ENCODE measurements around the gene DLG1.

DLG1 gene

DNA sequence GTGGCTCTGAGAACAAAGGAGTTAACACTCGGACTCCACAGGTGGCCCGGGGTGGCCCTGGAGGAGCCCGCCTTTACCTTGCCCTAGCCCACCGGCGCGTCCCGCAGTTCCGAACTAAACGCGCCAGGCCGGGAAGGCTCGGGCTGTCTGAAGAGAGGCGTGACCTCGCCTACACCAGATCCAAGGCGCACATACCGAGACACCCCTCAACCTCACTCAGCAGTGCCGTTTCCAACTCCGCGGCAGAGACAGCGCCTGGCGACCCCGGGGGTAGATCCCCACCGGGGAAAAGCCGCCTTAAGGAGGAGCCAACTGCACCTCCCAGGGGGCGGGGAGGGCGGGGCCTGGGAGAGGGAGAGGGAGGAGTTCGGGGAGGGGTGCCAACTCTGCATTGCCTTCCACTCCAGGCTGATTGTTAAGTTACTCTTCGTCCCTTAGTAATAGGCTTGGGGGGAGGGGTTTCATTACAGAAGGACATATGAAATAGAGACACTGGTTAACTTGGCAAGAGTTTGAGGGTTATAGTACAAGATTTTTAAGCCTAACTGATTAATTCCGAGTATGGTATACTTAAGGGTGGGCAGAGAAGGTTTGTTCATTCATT lies at the start of gene DLG1:
Gene DLG1 (minus strand): TSS at position 272 of the 604 bp plus-strand sequence. CDS start 1,408 bp downstream, outside the sequence.
- DNase-seq (ENCODE audit: insufficient read length, low spot score), result peak; percentile 72
- FAIRE-seq, result peak; percentile 62

DNA sequence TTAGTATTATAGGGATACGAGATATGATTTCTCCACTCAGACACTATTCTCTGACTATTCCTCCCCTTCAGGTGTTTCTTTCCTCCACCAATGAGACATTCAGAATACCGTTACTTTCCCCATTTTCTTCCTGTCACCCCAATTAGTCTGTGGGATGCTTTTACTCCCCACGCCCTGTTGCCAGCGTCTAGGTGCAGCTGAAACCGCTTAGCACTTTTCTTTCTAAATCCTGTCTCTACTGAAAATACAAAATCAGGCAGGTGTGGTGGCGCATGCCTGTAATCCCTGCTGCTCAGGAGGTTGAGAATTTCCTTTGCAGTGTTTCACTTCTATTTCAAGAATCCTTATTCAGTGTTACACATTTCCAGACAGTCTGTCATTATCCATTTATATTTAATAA lies 49.6 kb upstream of the DLG1 start:
- no peak for FAIRE-seq
- DNase-seq (ENCODE audit: insufficient read length, low spot score), result no peak

DNA sequence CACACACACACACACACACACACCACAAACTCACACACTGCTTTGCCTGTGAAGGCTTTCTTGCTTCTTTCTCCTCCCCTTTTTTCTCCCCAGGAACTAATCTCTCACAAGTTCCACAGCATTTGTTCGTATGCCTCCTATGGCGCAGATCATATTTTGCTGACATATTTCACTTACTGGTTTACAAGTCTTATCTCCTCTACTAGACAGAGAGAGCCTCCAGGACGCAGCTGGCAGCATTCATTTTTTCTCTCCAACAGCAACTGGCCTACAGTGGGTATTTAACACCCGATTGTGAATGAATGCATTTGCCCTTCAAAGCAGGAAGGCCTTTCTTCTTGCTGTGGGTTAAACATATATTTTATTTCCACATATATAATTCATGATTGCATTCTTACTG lies 47.0 kb upstream of the DLG1 start:
- no peak for FAIRE-seq

DNA sequence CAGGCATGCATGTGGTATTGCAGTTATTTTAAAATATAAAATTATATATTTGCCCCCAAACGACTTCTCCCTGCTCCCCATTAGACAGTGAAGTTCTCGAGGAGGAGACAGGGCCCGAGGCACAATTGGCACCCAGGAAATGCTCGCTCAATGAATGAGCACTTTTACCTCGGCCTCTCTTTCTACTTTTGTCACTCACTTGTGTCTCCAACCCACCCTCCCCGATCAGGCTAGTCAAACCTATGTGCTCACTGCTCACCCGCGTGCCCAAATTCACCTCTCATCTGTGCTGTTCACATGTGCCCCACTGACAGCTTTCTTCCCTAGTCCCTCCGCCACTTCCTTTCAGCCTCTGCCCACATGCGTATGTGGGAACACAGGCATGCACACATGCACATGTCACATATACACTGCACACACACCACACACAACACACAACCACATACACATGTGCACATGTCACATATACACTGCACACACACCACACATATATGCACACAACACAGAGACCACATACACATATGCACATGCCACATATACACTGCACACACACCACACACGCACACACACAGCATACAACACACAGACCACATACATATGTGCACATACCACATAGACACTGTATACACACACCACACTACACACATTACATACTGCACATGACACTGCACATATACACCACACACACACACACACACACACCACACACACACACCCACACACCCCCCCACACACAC lies 46.3 kb upstream of the DLG1 start:
- DNase-seq (ENCODE audit: insufficient read length, low spot score) (no peak), FAIRE-seq (no peak)

More for the DNA sequence above, 47.0 kb upstream of the DLG1 start:
- DNase-seq (ENCODE audit: insufficient read length, low spot score), result no peak

DNA sequence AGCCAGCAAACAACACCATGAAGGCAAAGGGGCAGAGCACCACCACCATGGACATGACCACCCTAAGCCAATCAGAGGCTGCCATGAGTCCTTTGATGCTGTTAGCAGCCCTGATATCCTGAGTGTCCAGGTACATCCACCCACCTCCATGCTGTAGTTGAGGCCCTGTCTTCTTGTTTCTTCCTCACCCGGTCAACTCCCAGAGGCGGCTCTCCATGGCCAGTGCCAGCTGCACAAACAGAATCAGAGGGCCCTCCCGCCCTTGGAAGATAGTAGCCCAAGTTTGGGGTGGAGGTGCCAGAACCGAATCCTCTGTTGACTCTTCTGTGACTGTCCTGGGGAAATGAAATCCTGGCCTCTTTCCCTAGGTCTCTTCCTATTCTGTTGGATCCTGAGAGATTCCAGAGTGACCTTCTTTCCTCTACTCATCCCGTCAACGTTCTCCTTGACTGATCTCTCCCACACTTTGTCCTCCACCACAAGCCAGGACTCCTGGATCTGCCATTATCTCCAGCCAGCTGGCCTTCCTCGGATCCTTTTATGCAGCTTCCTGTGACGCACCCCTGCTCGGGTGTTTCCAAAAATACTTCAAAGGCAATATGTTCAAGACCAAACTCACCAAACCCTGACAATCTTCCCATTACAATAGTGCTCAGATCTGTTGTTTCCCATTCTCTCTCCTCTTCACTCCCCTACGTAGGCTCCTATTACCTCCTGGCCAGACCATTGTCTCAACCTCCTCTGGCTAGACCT lies 45.4 kb upstream of the DLG1 start:
- DNase-seq (ENCODE audit: insufficient read length, low spot score) (no peak), FAIRE-seq (no peak)

DNA sequence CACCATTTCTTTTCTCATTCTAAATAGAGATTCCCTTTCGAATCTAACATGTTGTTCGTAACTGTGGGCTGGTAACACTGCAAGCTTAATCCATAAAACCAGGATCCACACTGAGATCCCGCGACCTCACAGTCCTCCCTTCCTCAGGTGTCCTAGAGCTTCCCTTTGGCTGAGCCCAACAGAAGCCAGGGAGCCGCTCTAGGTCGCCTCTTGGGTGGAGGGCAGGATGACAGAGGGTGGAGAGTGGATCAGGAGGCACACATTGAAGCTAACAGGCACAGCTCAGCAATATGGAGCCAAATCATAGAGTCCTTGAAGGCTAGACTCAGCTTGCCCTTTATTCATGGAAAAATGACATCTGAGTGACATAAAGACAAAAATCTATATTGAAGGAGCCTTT lies 44.7 kb upstream of the DLG1 start:
- FAIRE-seq, result no peak

DNA sequence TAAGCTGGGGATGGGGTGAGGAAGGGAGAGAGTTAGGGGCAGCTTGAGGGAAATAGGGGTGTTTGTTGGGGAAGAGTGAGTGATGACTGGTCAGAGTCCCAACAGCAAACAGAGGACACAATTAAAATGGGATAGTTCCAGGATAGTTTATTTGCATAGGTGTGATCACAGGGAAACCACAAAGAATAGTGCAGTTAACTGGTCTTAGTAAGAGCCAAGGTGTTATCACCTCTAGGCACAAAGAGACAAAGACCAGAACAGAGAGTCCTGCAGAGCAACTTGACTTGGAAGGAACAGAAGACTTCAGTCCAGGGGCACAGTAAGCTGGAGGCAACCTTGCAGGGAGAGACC lies 42.1 kb upstream of the DLG1 start:
- FAIRE-seq, result no peak
- DNase-seq (ENCODE audit: insufficient read length, low spot score), result no peak

More for the DNA sequence above, 44.7 kb upstream of the DLG1 start:
- DNase-seq (ENCODE audit: insufficient read length, low spot score), result no peak

DNA sequence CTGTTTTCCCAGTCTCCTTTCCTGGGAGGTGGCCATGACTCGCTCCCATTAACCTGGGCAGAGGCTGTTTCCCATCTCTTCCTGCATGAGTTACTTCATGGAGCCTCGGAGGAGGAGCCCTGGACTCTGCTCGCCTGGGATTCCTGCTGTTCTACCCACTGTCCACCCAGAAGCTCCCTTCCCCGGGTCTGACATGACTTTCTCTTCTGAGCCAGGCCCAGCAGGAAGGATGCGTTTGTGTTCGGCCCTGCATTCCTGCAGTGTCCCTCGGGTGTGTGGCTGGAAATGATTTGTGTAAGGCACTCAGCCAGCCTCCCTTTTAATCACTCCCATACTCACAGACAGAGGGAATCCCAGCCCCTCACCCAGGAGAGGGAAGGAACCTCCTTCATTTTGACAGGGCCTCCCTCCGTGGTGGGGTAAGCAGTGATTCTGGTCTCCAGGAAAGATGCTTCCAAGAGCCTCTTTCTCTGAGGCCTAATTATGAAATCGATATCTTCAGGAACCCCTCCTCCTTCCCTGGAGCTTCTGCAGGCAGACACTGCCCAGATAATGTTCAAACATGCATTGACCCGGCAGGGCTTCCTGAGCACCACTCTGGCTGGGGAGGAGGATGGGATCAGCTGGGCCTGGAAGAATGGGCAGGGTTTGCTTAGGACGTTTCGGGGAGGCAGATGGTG lies 41.6 kb upstream of the DLG1 start:
- no peak for DNase-seq (ENCODE audit: insufficient read length, low spot score)
- no peak for FAIRE-seq

DNA sequence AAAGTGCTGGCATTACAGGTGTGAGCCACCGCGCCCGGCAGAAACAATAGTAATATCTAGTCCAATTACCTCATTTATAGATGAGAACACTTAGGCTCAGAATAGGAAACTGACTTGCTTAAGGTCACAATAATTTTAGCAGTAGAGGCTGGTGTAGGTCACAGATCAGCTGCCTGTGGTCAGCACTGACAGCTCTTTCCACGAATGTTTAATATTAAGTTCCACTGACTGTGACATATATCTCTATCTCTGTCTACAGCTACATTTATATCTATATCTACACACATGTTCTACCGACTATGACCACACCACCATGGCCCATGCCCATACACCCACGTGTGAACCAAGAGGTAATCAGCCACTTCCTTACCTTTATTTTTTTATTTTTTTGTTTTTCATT lies 40.2 kb upstream of the DLG1 start:
- DNase-seq (ENCODE audit: insufficient read length, low spot score) (no peak), FAIRE-seq (no peak)

DNA sequence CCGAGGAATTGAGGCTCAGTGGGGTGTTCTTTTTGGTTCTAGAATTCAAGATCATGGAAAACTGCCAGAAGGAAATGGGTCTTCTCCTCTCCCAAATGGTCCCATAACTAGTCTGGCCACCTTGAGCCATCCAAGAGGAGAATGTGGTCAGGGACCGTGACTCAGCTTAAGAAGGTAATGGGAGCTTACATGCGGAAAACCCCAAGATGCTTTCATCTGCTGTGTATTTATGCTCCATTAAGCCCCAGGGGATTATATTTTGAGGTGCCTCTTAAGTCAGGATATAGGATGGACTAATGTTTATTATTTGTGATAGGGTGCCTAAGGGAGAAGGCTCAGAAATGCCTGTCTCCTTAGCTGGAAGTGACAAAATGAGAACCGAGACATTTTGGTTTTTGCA lies 39.2 kb upstream of the DLG1 start:
- FAIRE-seq (no peak), DNase-seq (ENCODE audit: insufficient read length, low spot score) (no peak)

DNA sequence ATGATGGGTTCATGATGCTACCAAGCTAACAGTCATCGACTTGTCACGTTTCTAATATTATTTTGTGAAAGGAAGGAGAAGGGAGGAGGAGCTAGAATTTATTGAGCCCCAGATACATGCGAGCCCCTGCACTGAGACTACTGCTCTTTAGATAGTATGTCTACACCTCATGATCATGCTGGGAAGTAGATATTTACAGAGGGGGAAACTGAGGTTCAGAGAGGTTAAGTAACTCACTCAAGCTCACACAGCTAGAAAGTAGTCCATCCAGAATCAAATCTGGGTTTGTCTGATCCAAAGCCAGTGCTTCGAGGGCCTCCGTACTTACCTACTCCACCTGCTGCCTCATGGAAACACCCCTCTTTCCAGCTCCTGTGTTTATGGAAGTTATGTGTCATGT lies 38.8 kb upstream of the DLG1 start:
- DNase-seq (ENCODE audit: insufficient read length, low spot score) (no peak), FAIRE-seq (no peak)

DNA sequence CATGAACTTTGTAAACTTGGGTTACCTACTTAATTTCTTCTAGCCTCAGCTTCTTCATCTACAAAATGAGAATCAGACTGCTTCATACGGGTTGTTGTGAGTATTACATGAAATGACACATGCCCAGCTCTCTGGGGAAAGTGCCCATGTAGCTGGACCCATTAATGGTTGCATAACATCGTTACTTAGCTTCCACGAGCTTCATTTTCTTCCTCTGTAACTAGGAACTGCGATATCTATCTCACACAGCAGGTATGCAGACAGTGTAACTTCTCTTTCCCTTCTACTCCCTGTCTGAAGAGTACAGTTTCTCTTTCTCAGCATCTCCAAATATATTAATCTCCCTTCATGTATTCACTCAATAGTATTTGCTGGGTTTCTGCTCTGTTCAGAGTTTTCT lies 37.9 kb upstream of the DLG1 start:
- DNase-seq (ENCODE audit: insufficient read length, low spot score) (no peak), FAIRE-seq (no peak)

DNA sequence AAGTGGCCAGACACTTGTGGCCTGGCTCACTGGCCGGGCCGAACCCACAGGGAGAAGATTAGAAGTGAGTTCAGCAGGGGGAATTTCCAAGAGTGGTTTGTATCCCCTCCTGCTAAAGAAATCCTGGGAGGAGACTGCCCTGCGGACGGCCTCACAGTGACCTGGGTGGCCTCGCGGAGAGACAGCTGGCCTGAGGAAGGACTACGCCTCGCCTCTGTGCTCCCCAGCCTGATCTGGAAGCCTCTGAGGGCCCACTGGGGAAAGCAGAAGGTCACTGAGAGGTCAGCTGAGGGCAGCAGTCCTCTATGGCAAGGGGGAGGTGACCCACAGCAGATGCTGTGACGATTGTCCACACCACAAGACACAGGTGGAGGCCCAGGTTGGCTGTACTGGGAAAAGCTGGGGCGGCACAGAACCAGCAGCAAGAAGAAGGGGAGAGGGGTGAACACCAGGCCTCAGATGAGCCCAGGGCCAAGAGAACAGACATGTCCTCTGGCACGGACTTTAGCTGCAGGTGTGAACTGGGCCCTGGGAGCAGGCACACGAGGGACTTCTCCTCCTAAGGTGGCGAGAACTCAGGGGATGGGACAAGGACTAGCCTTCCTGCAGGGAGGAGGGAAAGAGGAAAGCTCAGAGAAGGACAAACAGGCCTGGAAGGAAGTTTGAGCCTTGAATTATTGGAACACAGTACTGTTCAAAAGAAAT lies 37.2 kb upstream of the DLG1 start:
- no peak for DNase-seq (ENCODE audit: insufficient read length, low spot score)
- FAIRE-seq, result no peak

DNA sequence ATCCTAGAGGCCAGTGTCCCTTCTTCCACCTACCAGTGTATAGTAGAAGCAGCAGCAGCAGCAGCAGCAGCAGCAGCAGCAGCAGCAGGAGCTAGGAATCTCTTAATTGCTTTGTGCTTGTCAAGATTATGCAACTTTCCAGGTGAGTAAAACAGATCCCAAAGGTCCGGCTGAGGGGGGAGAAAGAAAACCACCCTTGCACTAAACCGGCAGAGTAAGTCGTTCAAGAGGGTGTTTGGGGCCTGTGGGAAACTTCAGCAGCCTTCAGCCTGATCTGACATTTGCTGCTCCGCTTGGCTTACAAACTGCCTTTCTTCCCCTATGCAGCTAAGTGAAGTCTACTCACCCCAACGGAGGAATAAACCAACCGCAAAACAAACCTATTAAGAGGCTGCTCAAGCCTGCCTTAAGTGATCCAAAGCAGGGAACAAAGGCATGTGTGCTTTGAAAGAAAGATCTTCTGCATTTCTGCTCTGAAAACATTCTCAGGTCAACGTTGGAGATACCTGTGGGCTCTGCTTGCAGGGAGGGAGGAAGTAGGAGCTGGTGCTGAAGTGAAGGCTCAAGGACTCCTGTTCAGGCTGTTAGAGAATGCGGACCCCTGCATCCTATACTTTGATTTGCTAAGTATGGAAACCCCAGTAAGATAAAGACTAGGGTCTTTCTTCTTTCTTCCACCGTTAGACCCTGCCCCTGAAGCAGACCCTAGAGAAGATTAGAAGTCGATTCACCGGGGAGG lies 35.7 kb upstream of the DLG1 start:
- DNase-seq (ENCODE audit: insufficient read length, low spot score) (no peak), FAIRE-seq (no peak)

DNA sequence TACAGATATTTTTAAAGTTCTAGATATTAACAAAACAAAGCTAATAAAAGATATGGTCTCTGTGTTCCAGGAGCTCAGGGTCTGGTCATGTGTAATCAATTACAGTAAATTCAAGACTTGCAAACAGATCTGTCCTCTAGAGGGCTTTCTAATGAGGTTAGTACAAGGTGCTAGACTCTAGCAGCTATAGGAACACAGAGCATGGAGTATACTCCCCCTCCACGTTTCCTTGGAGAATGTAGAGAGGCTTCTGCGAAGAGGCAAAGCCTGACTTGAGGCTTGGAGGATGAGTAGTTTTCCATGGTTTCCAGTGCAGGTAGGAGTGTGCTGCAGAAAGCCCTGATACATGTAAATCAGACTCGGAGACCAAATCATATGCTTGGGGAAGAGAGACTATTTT lies 32.7 kb upstream of the DLG1 start:
- FAIRE-seq, result no peak
- DNase-seq (ENCODE audit: insufficient read length, low spot score), result no peak

DNA sequence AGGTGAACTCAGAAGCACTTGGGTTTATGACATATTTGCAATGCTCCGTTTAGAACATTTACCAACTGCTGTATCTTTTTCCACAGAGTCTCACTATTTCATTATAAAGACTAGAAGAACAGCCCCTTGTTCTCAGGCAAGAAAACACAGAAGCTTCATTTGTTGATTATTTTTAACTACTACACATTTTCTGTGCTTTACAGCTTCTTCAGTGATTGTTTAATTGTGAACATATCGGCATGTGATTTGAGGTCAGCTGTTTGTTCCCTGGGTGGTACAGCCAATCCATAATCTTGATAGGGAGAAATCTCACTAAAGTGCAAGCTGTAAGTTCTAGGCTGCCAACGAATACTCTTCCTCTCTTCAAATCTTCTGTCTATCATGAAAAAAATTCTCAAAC lies 31.0 kb upstream of the DLG1 start:
- DNase-seq (ENCODE audit: insufficient read length, low spot score) (no peak), FAIRE-seq (no peak)

DNA sequence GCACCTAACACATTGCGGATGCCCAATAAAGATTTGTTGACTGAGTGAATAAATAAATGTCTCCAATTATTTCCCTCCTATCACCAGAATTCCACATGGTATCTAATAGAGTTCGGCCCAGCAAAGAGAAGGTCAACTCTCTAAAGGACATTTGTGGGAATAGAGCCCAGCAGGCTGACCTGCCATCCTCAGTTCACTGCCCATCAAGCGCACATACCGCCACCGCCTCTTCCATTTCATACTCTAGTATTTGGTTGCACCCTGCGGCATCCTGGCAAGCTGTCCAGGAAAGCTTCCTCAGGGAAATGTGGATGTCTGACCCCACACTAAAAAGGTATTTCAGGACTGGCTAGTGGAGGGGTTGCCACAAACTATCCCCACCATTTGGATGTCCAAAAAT lies 29.8 kb upstream of the DLG1 start:
- no peak for DNase-seq (ENCODE audit: insufficient read length, low spot score)
- FAIRE-seq, result no peak

DNA sequence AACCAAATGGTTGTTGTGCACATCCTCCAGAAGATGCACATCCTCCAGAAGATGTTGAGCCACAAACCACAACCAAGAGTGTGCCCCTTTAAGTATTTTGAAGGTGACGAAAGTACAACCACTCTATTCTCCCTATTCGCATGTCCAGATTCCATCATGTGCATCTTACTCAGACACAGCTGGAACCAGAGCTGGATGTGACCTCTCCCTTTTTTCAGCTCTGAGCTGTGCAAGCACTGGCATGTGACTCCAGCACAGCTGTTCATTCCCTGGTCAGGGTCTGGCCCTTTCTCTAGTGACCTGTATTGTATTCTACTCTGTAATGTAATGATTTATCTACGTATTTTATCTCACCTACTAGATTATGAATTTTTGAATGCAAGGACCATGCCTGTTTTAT lies 29.3 kb upstream of the DLG1 start:
- no peak for FAIRE-seq
- DNase-seq (ENCODE audit: insufficient read length, low spot score), result no peak

DNA sequence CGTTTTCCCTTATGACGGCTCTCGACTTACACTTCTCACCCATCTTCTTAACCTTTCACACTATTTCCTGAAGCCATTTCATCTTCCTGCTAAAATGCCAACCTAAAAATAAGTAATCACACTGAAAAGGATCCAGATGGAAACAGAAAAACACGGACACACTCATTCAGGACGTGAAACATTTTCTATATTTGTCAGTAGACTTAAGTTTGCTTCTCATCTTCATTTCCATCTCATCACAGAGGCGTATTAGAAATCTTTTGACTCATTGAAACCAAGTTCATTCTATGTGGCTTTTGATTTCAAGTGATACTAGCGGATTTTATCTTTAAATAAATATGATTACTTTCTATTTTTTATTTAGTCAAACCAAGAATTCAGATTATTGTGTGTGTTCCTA lies 27.4 kb upstream of the DLG1 start:
- FAIRE-seq, result no peak
- no peak for DNase-seq (ENCODE audit: insufficient read length, low spot score)

DNA sequence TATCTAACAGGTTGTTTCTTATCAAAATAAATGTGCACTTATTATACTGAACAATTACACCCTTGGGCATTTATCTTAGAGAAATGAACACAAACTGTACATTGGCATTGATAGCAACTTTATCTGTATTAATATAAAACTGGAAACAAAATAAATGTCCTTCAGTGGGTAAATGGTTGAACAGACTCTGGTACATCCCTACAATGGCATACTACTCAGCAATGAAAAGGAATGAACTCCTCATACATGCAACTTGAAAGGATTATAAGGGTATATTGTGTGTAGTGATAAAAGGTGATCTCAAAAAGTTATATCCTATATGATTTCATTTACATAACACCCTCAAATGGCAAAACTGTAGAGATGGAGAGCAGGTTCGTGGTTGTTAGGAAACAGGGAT lies 23.7 kb upstream of the DLG1 start:
- FAIRE-seq, result no peak

More for the DNA sequence above, 23.7 kb upstream of the DLG1 start:
- no peak for DNase-seq (ENCODE audit: insufficient read length, low spot score)
